SK-N-SH (cell line): ENCODE data around the gene SLC36A3. TPM values are rescaled to one million over a fixed set of nuclear protein-coding genes. Genes with fewer than 3 reads are reported as not detected.

Experiments used
- CTCF ChIA-PET: fragments of 300-600, 350-600 bp; formaldehyde crosslinking; extraction: SDS; loops from one replicate; lab custom pipeline; 2021; lab: Yijun Ruan, JAX
- POLR2A ChIA-PET: fragments of 350-600 bp; sonication (Branson Sonifier 250); formaldehyde crosslinking; extraction: SDS; loops from one replicate; lab custom pipeline; 2020; ENCODE audit warnings: antibody characterized with exemption, inconsistent platforms; lab: Yijun Ruan, JAX
- DNase-seq: peaks from one replicate; pipeline ENCODE4 v3.0.0; 2012
- H2AFZ ChIP-seq: fragments of 200-600 bp; sonication (generic); 2 replicates; pipeline ENCODE4 v1.8.1; 2016; ENCODE audit warnings: antibody characterized with exemption, mild to moderate bottlenecking, low read depth
- H3F3A ChIP-seq: fragments of 200-600 bp; sonication (generic); replicated peaks from 2 replicates; pipeline ENCODE3; 2016; ENCODE audit warnings: antibody characterized with exemption, mild to moderate bottlenecking; ENCODE audit not compliant: insufficient read depth
- H3K27ac ChIP-seq, 2 experiments: fragments of 200-500 bp in 1 of 2; fragments of 200-600 bp in 1 of 2; sonication (Bioruptor generic) in 1 of 2; sonication (generic), shearing (Covaris generic) in 1 of 2; 2 replicates each; pipeline versions ENCODE4 v1.5.1 to v1.6.1; 2014 to 2016; ENCODE audit warnings: low read depth in 2 of 2, inconsistent platforms in 1 of 2, low read length in 1 of 2, mild to moderate bottlenecking in 1 of 2, mixed read lengths in 1 of 2
- H3K27me3 ChIP-seq: fragments of 200-600 bp; sonication (generic), shearing (Covaris generic); 2 replicates; pipeline ENCODE4 v1.6.1; 2016; ENCODE audit warnings: mixed run types; ENCODE audit not compliant: insufficient read depth
- H3K36me3 ChIP-seq, 2 experiments: fragments of 200-500 bp in 1 of 2; fragments of 200-600 bp in 1 of 2; sonication (Bioruptor generic) in 1 of 2; sonication (generic) in 1 of 2; replicated peaks in 1 of 2; 2 replicates each; pipeline versions ENCODE3 to v1.5.1; 2014 to 2016; ENCODE audit warnings: low read length in 1 of 2, mild to moderate bottlenecking in 1 of 2; ENCODE audit not compliant: insufficient read depth in 2 of 2, control insufficient read depth in 1 of 2
- H3K4me1 ChIP-seq, 2 experiments: fragments of 200-500 bp in 1 of 2; fragments of 200-600 bp in 1 of 2; sonication (Bioruptor generic) in 1 of 2; sonication (generic), shearing (Covaris generic) in 1 of 2; 2 replicates each; pipeline versions ENCODE4 v1.5.1 to v1.6.1; 2014 to 2016; ENCODE audit warnings: low read depth in 1 of 2, low read length in 1 of 2, mixed run types in 1 of 2; ENCODE audit not compliant: insufficient read depth in 2 of 2, control insufficient read depth in 1 of 2
- H3K4me2 ChIP-seq: fragments of 200-600 bp; sonication (generic), shearing (Covaris generic); 2 replicates; pipeline ENCODE4 v1.6.1; 2017; ENCODE audit warnings: mixed run types
- H3K4me3 ChIP-seq, 2 experiments: fragments of 200-500 bp in 1 of 2; fragments of 200-600 bp in 1 of 2; sonication (Bioruptor generic) in 1 of 2; sonication (generic), shearing (Covaris generic) in 1 of 2; 2 replicates each; pipeline versions ENCODE4 v1.5.1 to v1.8.1; 2014 to 2016; ENCODE audit warnings: low read depth in 2 of 2, inconsistent platforms in 1 of 2, low read length in 1 of 2, mild to moderate bottlenecking in 1 of 2, mixed read lengths in 1 of 2, moderate library complexity in 1 of 2
- H3K79me2 ChIP-seq: fragments of 200-600 bp; sonication (generic); 2 replicates; pipeline ENCODE4 v1.8.1; 2017; ENCODE audit warnings: mild to moderate bottlenecking; ENCODE audit not compliant: insufficient read depth
- H3K9ac ChIP-seq: fragments of 200-600 bp; sonication (generic); 2 replicates; pipeline ENCODE4 v1.6.1; 2017; ENCODE audit warnings: mixed run types
- H3K9me2 ChIP-seq: fragments of 200-600 bp; sonication (generic); 2 replicates; pipeline ENCODE4 v1.6.1; 2017; ENCODE audit warnings: mixed run types
- H3K9me3 ChIP-seq: fragments of 200-600 bp; sonication (generic); 2 replicates; pipeline ENCODE4 v1.6.1; 2017; ENCODE audit warnings: mixed run types, mild to moderate bottlenecking, moderate library complexity
- H4K20me1 ChIP-seq: fragments of 200-600 bp; sonication (generic); 2 replicates; pipeline ENCODE4 v1.6.1; 2017; ENCODE audit warnings: mild to moderate bottlenecking, mixed run types; ENCODE audit not compliant: insufficient read depth
- ELF1 ChIP-seq: IDR thresholded peaks from 2 replicates; pipeline ENCODE4 v1.4.0; 2012
- EP300 ChIP-seq, 2 experiments: IDR thresholded peaks; 2 replicates each; pipeline versions ENCODE4 v1.4.0 to v1.6.1; 2012; ENCODE audit warnings: borderline replicate concordance in 1 of 2, low read depth in 1 of 2, low read length in 1 of 2
- FOSL2 ChIP-seq: IDR thresholded peaks from 2 replicates; pipeline ENCODE4 v1.4.0; 2012; ENCODE audit warnings: low read depth, mild to moderate bottlenecking, moderate library complexity, borderline replicate concordance
- FOXM1 ChIP-seq: IDR thresholded peaks from 2 replicates; pipeline ENCODE4 v1.4.0; 2012; ENCODE audit warnings: low read depth, mild to moderate bottlenecking
- GABPA ChIP-seq: IDR thresholded peaks from 2 replicates; pipeline ENCODE4 v1.4.0; 2012; ENCODE audit warnings: low read depth, mild to moderate bottlenecking
- GATA2 ChIP-seq: sonication (generic); formaldehyde crosslinking; IDR thresholded peaks from 2 replicates; pipeline ENCODE4 v1.5.0; 2020; ENCODE audit warnings: mild to moderate bottlenecking, missing genetic modification reagents
- JUND ChIP-seq: IDR thresholded peaks from 2 replicates; pipeline ENCODE4 v1.4.0; 2012
- MEF2A ChIP-seq: IDR thresholded peaks from 2 replicates; pipeline ENCODE4 v1.4.0; 2012; ENCODE audit warnings: low read depth, borderline replicate concordance
- NFIC ChIP-seq: IDR thresholded peaks from 2 replicates; pipeline ENCODE4 v1.4.0; 2012; ENCODE audit warnings: borderline replicate concordance
- RAD21 ChIP-seq: IDR thresholded peaks from 2 replicates; pipeline ENCODE4 v1.6.1; 2012; ENCODE audit warnings: mild to moderate bottlenecking, low read length
- RCOR1 ChIP-seq: fragments of 150-350 bp; IDR thresholded peaks from 2 replicates; pipeline ENCODE4 v1.6.1; 2017; ENCODE audit warnings: antibody characterized with exemption, low read length
- SIN3A ChIP-seq: IDR thresholded peaks from 2 replicates; pipeline ENCODE4 v1.6.1; 2012; ENCODE audit warnings: low read depth, mild to moderate bottlenecking, low read length, moderate library complexity, borderline replicate concordance
- SMC3 ChIP-seq: IDR thresholded peaks from 2 replicates; pipeline ENCODE4 v1.6.1; 2012; ENCODE audit warnings: low read depth, low read length, improper control_type of control experiment
- TAF1 ChIP-seq: IDR thresholded peaks from 2 replicates; pipeline ENCODE4 v1.6.1; 2012; ENCODE audit warnings: low read depth, mild to moderate bottlenecking, low read length, moderate library complexity, borderline replicate concordance
- TCF12 ChIP-seq: IDR thresholded peaks from 2 replicates; pipeline ENCODE4 v1.4.0; 2012
- TEAD4 ChIP-seq: IDR thresholded peaks from 2 replicates; pipeline ENCODE4 v1.4.0; 2012; ENCODE audit warnings: mild to moderate bottlenecking, borderline replicate concordance; ENCODE audit not compliant: insufficient read depth
- YY1 ChIP-seq: IDR thresholded peaks from 2 replicates; pipeline ENCODE4 v1.4.0; 2012; ENCODE audit warnings: low read depth, mild to moderate bottlenecking
- ZBTB33 ChIP-seq: IDR thresholded peaks from 2 replicates; pipeline ENCODE4 v1.4.0; 2012; ENCODE audit warnings: low read depth, borderline replicate concordance
- WGBS: methylation state at CpG from one replicate; pipeline ENCODE4 v1.1.6; 2017; ENCODE audit warnings: low lambda C conversion rate; 5-methylcytosine and 5-hydroxymethylcytosine counted together
- polyA plus RNA-seq, 3 experiments: library from polyadenylated mRNA; depleted of rRNA; stranded (reverse); fragments of >200 nt; gene quantifications; 2 replicates each; pipeline ENCODE4 v1.2.3, GENCODE V29; 2012

The SLC36A3 gene
- polyA plus RNA-seq, 1 of the 3 experiments (the other 2 are of a cell fraction), result not detected

DNA sequence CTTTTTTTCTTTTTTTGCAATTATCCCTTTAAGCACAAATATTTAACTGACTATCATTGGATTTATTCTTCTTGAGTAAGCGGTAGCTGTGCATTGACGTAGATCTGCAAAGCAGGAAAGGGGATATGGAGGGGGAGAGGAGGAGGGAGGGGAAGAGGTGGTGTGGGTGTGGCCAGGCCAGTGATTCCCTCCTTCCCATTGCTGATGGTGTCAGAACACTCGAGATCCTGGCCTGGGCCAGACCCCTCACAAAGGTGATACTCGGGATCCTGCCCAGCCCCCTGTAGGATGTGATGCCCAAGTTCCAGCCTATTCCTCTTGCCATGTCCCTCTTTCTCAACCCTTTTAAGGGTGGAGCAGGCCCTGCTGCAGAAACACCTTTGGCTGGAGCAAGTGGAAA is 9.9 kb downstream of the SLC36A3 start (continued):
- TF ChIP-seq FOXM1, result no peak

DNA sequence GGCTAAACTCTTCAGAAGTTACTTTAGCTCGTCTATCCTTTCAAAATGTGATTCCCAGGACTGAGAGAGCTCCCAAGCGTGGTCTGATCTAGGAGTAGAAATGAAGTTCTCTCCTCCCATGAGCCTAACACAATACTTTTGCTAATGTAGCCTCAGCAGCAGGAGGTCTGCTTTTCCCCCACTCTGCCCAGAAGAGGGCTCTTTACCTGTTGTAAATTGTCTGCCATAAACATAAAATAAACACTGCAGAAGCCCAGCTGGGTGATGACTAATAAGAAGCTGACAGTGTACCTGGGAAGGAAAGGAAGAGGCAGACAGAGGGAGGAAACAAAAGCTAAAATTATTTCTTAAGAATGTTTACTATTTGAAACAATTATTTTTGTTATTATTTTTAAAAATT is 15.4 kb downstream of the SLC36A3 start:
- no peak overlapping the region for H2AFZ ChIP-seq
- no peaks in the 10 kb centered on the region for H3K79me2 ChIP-seq
- no peak overlapping the region for H3K4me2 ChIP-seq
- TF ChIP-seq NFIC (no peak), RCOR1 (no peak), TAF1 (no peak), ELF1 (no peak), YY1 (no peak)
- TF ChIP-seq, all 33 proteins: peak for 0
- WGBS, result 39% methylated on average over 2 of the region's 2 CpGs
- no peak for DNase-seq
- H3K9me3 ChIP-seq, result no peaks in the 10 kb centered on the region
- CTCF ChIA-PET, result no interaction called here
- H3K27ac ChIP-seq, result no peak overlapping the region
- H3K27me3 ChIP-seq, result no peaks in the 10 kb centered on the region; the same call in 1 of the 2 replicates
- POLR2A ChIA-PET, result no interaction called here
- no peaks in the 10 kb centered on the region for H3K36me3 ChIP-seq
- H3F3A ChIP-seq, result no peaks in the 10 kb centered on the region
- no peaks in the 10 kb centered on the region for H3K4me1 ChIP-seq
- H3K9me2 ChIP-seq, result no peaks in the 10 kb centered on the region
- no peak overlapping the region for H3K9ac ChIP-seq
- no peaks in the 10 kb centered on the region for H4K20me1 ChIP-seq
- H3K4me3 ChIP-seq, result no peak overlapping the region

- H3K9ac ChIP-seq, result no peak overlapping the region
- H3K27me3 ChIP-seq, result no peaks in the 10 kb centered on the region
- POLR2A ChIA-PET, result no interaction called here
- no peak overlapping the region for H3K4me3 ChIP-seq
- H3K27ac ChIP-seq, result no peak overlapping the region
- H3F3A ChIP-seq, result no peaks in the 10 kb centered on the region
- no peaks in the 10 kb centered on the region for H3K9me3 ChIP-seq
- H3K9me2 ChIP-seq, result no peaks in the 10 kb centered on the region
- H3K36me3 ChIP-seq, result no peaks in the 10 kb centered on the region
- no peak for DNase-seq
- no peaks in the 10 kb centered on the region for H3K79me2 ChIP-seq
- no peak overlapping the region for H3K4me2 ChIP-seq
- no peaks in the 10 kb centered on the region for H3K4me1 ChIP-seq
- TF ChIP-seq FOXM1, result no peak
- TF ChIP-seq RAD21, result no peak
- no peak for TF ChIP-seq ZBTB33
- no peak for TF ChIP-seq NFIC
- no peak for TF ChIP-seq TEAD4
- no peak for TF ChIP-seq SIN3A
- no peak for TF ChIP-seq GABPA
- no peak for TF ChIP-seq MEF2A
- TF ChIP-seq TCF12, result no peak
- no peak for TF ChIP-seq YY1
- TF ChIP-seq EP300 (IDR thresholded peaks at IDR 0.05; ENCODE audit: borderline replicate concordance in 1 of 2, low read depth in 1 of 2, low read length in 1 of 2), result no peak
- no peak for TF ChIP-seq JUND
- no peak for TF ChIP-seq ELF1
- no peak for TF ChIP-seq FOSL2
- TF ChIP-seq GATA2 (CRISPR knock-in tag), result no peak
- TF ChIP-seq SMC3, result no peak
- no peaks in the 10 kb centered on the region for H4K20me1 ChIP-seq
- WGBS, result 22% methylated on average over 1 of the region's 1 CpG
- CTCF ChIA-PET, result no interaction called here
- no peak overlapping the region for H2AFZ ChIP-seq
These were observed 17.3 kb downstream of the SLC36A3 start for GRCh38 chr5:151286246-151286645.
